Activated T-cell treated with anti-CD3 and anti-CD28 coated beads for 1 hour (primary cell): ENCODE measurements around the gene LPO.

Experiments used
- DNase-seq: peaks from one replicate; pipeline ENCODE4 v3.0.0-alpha.2; 2020; ENCODE audit warnings: low read depth

The LPO gene

DNA sequence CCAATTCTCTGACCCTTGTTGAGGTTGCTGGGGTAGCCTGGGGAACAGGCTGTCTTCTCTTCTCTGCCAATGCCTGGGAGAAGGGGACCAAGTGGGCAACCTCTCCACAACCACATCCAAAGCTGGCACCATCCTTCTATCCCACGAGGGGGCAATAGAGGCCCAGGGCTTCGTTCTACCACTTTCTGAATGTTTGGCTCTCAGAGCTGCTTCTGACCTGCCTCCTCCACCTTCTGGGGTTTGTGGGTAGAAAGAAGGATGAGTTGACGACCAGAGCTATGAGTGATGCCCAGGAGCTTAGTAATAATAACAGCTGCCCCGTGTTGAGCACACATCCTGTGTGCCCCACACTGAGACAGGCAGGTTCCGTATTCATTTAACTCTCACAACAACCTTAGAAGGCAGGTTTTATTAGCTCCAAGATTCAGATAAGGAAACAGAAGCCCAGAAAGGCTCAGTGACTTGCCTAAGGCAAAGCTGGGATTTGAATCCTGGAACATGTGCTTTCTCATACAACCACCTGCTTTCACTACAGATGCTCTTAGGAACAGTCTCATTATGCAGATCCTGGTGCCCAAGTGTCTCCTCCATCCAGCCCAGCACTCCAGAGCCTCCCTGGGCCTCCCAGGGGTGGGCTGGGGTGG is 79.2 kb downstream of the LPO start:
- peak; percentile 59 for DNase-seq

- no peak for DNase-seq
These were observed 79.7 kb downstream of the LPO start for GRCh38 chr17:58318065-58318481.
